Spleen (tissue), 11 donors: Measurements from ENCODE around the gene CAMTA1. TPM values are rescaled to one million over a fixed set of nuclear protein-coding genes. Genes with fewer than 3 reads are reported as not detected.

Experiments used
- DNase-seq: peaks from one replicate; pipeline ENCODE4 v3.0.0-alpha.2; 2020
- H3K27ac ChIP-seq, 8 donors: fragments of 200-600 bp; sonication (generic) in 7 of 8; 1 replicate in 4 of 8; 2 replicates in 4 of 8; pipeline versions ENCODE4 v1.5.0 to v1.8.0; 2016 to 2021; ENCODE audit warnings: inconsistent platforms in 4 of 8, mild to moderate bottlenecking in 4 of 8, moderate library complexity in 1 of 8
- H3K27me3 ChIP-seq, 7 donors: fragments of 200-600 bp; sonication (generic) in 6 of 7; replicated peaks in 1 of 7; 1 replicate in 4 of 7; 2 replicates in 3 of 7; pipeline versions ENCODE4 v1.5.0 to v1.8.0; 2016 to 2021; ENCODE audit warnings: inconsistent platforms in 3 of 7, mild to moderate bottlenecking in 1 of 7
- H3K36me3 ChIP-seq, 6 donors: fragments of 200-600 bp; sonication (generic) in 5 of 6; 1 replicate in 4 of 6; 2 replicates in 2 of 6; pipeline versions ENCODE4 v1.5.0 to v1.8.0; 2016 to 2021; ENCODE audit warnings: inconsistent platforms in 2 of 6
- H3K4me1 ChIP-seq, 6 donors: fragments of 200-600 bp; sonication (generic) in 5 of 6; 1 replicate in 3 of 6; 2 replicates in 3 of 6; pipeline versions ENCODE4 v1.5.0 to v1.8.0; 2016 to 2021; ENCODE audit warnings: inconsistent platforms in 3 of 6
- H3K4me3 ChIP-seq, 8 donors: fragments of 200-600 bp; sonication (generic) in 7 of 8; 1 replicate in 4 of 8; 2 replicates in 4 of 8; pipeline versions ENCODE4 v1.5.0 to v1.8.0; 2016 to 2021; ENCODE audit warnings: inconsistent platforms in 4 of 8, mild to moderate bottlenecking in 4 of 8, moderate library complexity in 2 of 8
- H3K9me3 ChIP-seq, 8 donors: fragments of 200-600 bp; sonication (generic) in 7 of 8; 1 replicate in 4 of 8; 2 replicates in 4 of 8; pipeline versions ENCODE4 v1.5.0 to v1.8.0; 2016 to 2021; ENCODE audit warnings: inconsistent platforms in 4 of 8
- POLR2A ChIP-seq, 3 donors: fragments of 450-650 bp; IDR thresholded peaks; one replicate each; pipeline ENCODE4 v1.5.1; 2017; ENCODE audit warnings: antibody characterized with exemption in 3 of 3, mild to moderate bottlenecking in 1 of 3
- POLR2AphosphoS5 ChIP-seq, 3 donors: sonication (generic); formaldehyde crosslinking; IDR thresholded peaks; one replicate each; pipeline ENCODE4 v1.5.1; 2017; ENCODE audit warnings: antibody characterized with exemption in 3 of 3
- WGBS, 5 donors: extraction: QIAGEN DNeasy Blood & Tissue Kit in 3 of 5; methylation state at CpG; one replicate each; pipeline versions ENCODE4 v1.1.5 to v1.1.7; 2013 to 2018; 5-methylcytosine and 5-hydroxymethylcytosine counted together
- intact Hi-C: fragments of 100-400 bp; cut with DNase I; formaldehyde crosslinking; loops from one replicate; pipeline ENCODE4 v1.15.0; 2023; ENCODE audit warnings: low total_unique reads
- polyA plus RNA-seq, 3 donors: library from polyadenylated mRNA; stranded (reverse); fragments of 200-250 nt; gene quantifications; one replicate each; pipeline ENCODE4 v1.2.1, GENCODE V29; 2013
- total RNA-seq, 7 donors: library from RNA; depleted of rRNA in 3 of 7; stranded (reverse); fragments of >200 nt in 3 of 7; fragmentation: NEBNext Ultra II Directional in 4 of 7; extraction: Animal tissue kit (Norgen Biotek cat#: 25700) in 4 of 7; gene quantifications; one replicate each; pipeline versions ENCODE4 v1.1.0 to v1.2.1, GENCODE V29; 2016 to 2021
- TF ChIP-seq, protein P1 (sequence below), 11 experiments: fragments of 200-600 bp in 7 of 11; fragments of 450-650 bp in 4 of 11; sonication (generic) in 4 of 11; IDR thresholded peaks in 8 of 11; conservative IDR thresholded peaks in 3 of 11; 1 replicate in 7 of 11; 2 replicates in 4 of 11; pipeline versions ENCODE4 v1.4.0 to v1.8.0; 2016 to 2021; ENCODE audit warnings: antibody characterized with exemption in 11 of 11, inconsistent platforms in 4 of 11, mild to moderate bottlenecking in 1 of 11
- donor health status: healthy with polysubstance abuse.
- donor health status: DM: no; HTN: no; CAD: no; lungs with moderate emphysema.
- donor health status: DM: no; HTN: no; CAD: no.
- donor health status: Bipolar disorder and iron deficiency.
- donor health status: healthy.
- donor health status: DM: no; HTN: no; CAD: no.
- donor health status: DM: yes; HTN: yes; CAD: no.

CAMTA1 gene
- total and polyA plus RNA-seq, 10 donors: 53.0 to 106 (median 77.3) TPM

DNA sequence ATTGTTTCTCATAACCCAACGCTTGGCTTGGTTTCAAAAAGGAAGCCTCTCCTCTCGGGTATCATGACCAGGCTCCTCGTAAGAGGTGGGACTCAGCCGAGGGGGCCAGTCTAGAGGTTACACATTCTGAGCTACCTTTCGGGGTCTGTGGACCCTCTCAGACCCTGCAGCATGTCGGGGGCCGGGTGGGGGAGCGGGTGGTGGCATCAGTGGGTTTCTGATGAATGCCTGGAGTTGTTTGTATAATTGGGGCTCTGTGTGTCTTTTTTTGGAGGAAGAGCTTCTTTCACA, 229.3 kb downstream of the CAMTA1 start:
- no peak for DNase-seq
- Histone ChIP-seq H3K4me3 (no peak overlapping the region), H3K36me3 (no peaks in the 10 kb centered on the region), H3K9me3 (no peaks in the 10 kb centered on the region), H3K27me3 (peaks cover 0 to 22% (median 0%) of the 10 kb centered on the region in 7 donors), H3K4me1 (no peaks in the 10 kb centered on the region), H3K27ac (no peak overlapping the region)
- TF ChIP-seq, protein P1, sequence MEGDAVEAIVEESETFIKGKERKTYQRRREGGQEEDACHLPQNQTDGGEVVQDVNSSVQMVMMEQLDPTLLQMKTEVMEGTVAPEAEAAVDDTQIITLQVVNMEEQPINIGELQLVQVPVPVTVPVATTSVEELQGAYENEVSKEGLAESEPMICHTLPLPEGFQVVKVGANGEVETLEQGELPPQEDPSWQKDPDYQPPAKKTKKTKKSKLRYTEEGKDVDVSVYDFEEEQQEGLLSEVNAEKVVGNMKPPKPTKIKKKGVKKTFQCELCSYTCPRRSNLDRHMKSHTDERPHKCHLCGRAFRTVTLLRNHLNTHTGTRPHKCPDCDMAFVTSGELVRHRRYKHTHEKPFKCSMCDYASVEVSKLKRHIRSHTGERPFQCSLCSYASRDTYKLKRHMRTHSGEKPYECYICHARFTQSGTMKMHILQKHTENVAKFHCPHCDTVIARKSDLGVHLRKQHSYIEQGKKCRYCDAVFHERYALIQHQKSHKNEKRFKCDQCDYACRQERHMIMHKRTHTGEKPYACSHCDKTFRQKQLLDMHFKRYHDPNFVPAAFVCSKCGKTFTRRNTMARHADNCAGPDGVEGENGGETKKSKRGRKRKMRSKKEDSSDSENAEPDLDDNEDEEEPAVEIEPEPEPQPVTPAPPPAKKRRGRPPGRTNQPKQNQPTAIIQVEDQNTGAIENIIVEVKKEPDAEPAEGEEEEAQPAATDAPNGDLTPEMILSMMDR (IDR thresholded peaks at IDR 0.05 in 8 of 11, conservative IDR thresholded peaks at IDR 0.05 in 3 of 11): no peak
- no peak for TF ChIP-seq POLR2AphosphoS5 (IDR thresholded peaks at IDR 0.05)
- no peak for TF ChIP-seq POLR2A (IDR thresholded peaks at IDR 0.05)
- WGBS, 5 donors: 50 to 81% (median 75%) methylated on average over 7 to 8 of the region's 8 CpGs
- intact Hi-C loops: no loop called here

DNA sequence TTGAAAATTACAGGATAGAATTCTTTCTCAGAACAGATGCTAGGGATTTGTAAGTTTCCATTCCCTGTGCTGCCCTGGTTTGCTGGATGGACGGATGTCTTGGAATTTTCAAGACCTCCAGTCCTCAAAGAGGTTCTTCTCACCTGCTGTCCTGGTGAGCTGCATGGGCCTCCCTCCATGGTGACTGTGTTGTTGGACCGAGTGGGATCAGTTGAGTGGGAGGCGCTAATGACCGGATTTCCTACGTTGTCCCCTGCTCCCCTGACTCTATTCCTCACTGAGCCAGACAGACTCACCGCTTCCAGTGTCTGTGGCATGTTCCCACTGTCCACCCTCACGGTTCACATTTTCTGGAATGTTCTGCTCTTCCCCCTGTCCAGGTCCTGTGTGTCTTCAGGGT, 229.8 kb downstream of the CAMTA1 start:
- DNase-seq: no peak
- H3K36me3 ChIP-seq: no peaks in the 10 kb centered on the region
- H3K4me3 ChIP-seq: no peak overlapping the region
- H3K27me3 ChIP-seq: peaks cover 0 to 22% (median 0%) of the 10 kb centered on the region in 7 donors
- WGBS, 5 donors: 80 to 86% (median 84%) methylated on average over 7 of the region's 7 CpGs
- TF ChIP-seq, protein P1 (IDR thresholded peaks at IDR 0.05 in 8 of 11, conservative IDR thresholded peaks at IDR 0.05 in 3 of 11): no peak
- TF ChIP-seq POLR2AphosphoS5 (IDR thresholded peaks at IDR 0.05) (no peak), POLR2A (IDR thresholded peaks at IDR 0.05) (no peak)
- H3K9me3 ChIP-seq: no peaks in the 10 kb centered on the region
- H3K4me1 ChIP-seq: no peaks in the 10 kb centered on the region
- no peak overlapping the region for H3K27ac ChIP-seq
- intact Hi-C loops: no loop called here

DNA sequence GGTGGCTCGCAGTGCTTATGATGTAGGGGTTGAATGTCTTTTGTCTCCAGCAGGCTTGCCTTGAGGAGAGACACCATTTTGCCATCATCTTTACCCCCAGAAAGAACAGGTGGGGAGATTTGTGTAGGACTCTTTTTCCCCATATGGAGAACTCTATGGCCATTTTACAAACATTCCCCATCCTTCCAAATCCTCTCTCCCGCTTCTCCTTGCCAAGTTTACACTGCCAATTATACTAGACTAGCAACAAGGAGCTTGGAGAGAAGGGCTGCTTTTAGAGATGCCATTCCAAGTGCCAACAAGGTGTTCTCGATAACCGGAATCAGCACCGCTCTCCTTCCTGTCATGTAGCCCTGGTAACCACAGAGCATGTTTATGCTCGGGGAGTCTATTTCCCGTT, 233.1 kb downstream of the CAMTA1 start:
- Histone ChIP-seq H3K4me3 (no peak overlapping the region), H3K9me3 (no peaks in the 10 kb centered on the region), H3K4me1 (no peaks in the 10 kb centered on the region), H3K27ac (no peak overlapping the region), H3K27me3 (peaks cover 0 to 21% (median 0%) of the 10 kb centered on the region in 7 donors), H3K36me3 (no peaks in the 10 kb centered on the region)
- no peak for DNase-seq
- TF ChIP-seq POLR2AphosphoS5 (IDR thresholded peaks at IDR 0.05): no peak
- TF ChIP-seq, protein P1 (IDR thresholded peaks at IDR 0.05 in 8 of 11, conservative IDR thresholded peaks at IDR 0.05 in 3 of 11): no peak
- no peak for TF ChIP-seq POLR2A (IDR thresholded peaks at IDR 0.05)
- intact Hi-C loops: no loop called here
- WGBS, 5 donors: 88 to 95% (median 91%) methylated on average over 7 of the region's 7 CpGs

DNA sequence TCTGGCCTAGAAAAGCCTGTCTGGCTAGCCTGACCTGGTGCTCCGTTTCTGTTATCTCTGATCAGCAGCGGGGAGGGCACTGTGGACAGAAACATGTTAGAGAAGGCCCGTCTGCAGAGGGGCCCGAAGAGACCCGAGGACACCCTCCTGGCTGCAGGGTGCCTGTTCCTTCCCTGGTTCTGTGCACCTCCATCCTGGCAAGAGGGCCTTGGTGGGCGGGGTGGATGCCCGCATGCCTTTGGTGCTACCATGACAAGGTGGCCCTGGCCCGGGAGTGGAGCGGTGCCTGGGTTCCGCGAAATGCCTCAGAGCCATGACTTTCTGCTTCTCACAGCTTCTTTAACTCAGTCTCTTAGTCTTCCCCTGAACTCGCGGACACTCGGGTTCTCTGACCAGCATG, 233.6 kb downstream of the CAMTA1 start:
- H3K36me3 ChIP-seq: no peaks in the 10 kb centered on the region
- TF ChIP-seq, protein P1 (IDR thresholded peaks at IDR 0.05 in 8 of 11, conservative IDR thresholded peaks at IDR 0.05 in 3 of 11): no peak
- TF ChIP-seq POLR2AphosphoS5 (IDR thresholded peaks at IDR 0.05): no peak
- no peak for TF ChIP-seq POLR2A (IDR thresholded peaks at IDR 0.05)

More for the DNA sequence above, 233.6 kb downstream of the CAMTA1 start:
- Histone ChIP-seq H3K4me1 (no peaks in the 10 kb centered on the region), H3K27me3 (peaks cover 0 to 18% (median 0%) of the 10 kb centered on the region in 7 donors), H3K9me3 (no peaks in the 10 kb centered on the region), H3K27ac (no peak overlapping the region), H3K4me3 (no peak overlapping the region)
- WGBS, 5 donors: 88 to 95% (median 91%) methylated on average over 10 to 14 of the region's 14 CpGs
- no peak for DNase-seq
- intact Hi-C loops: no loop called here
